Liver (tissue), 3 donors: ENCODE measurements around the gene MAPKBP1.

Experiments used
- ATF3 ChIP-seq: IDR thresholded peaks from 2 replicates; pipeline ENCODE4 v1.6.1; 2016; ENCODE audit warnings: antibody characterized with exemption
- CTCF ChIP-seq: fragments of 150-350 bp; IDR thresholded peaks from 2 replicates; pipeline ENCODE4 v1.5.1; 2017; ENCODE audit warnings: improper control_type of control experiment, low read depth, low read length; ENCODE audit not compliant: missing input control
- EGR1 ChIP-seq, 2 donors: IDR thresholded peaks; 2 replicates each; pipeline ENCODE4 v1.6.1; 2016 to 2018; ENCODE audit warnings: antibody characterized with exemption in 2 of 2, low read depth in 2 of 2
- FOXA1 ChIP-seq: IDR thresholded peaks from 2 replicates; pipeline ENCODE4 v1.6.1; 2016; ENCODE audit warnings: antibody characterized with exemption
- JUND ChIP-seq, 2 donors: IDR thresholded peaks; 2 replicates each; pipeline ENCODE4 v1.6.1; 2016; ENCODE audit warnings: antibody characterized with exemption in 2 of 2
- MAX ChIP-seq: IDR thresholded peaks from 2 replicates; pipeline ENCODE4 v1.6.1; 2016; ENCODE audit warnings: antibody characterized with exemption
- RAD21 ChIP-seq, 2 donors: IDR thresholded peaks; 2 replicates each; pipeline ENCODE4 v1.6.1; 2016; ENCODE audit warnings: antibody characterized with exemption in 2 of 2, mild to moderate bottlenecking in 2 of 2
- REST ChIP-seq: IDR thresholded peaks from 2 replicates; pipeline ENCODE4 v1.6.1; 2016; ENCODE audit warnings: antibody characterized with exemption, mild to moderate bottlenecking
- RXRA ChIP-seq, 2 donors: IDR thresholded peaks; 2 replicates each; pipeline ENCODE4 v1.6.1; 2017 to 2018; ENCODE audit warnings: antibody characterized with exemption in 2 of 2, mild to moderate bottlenecking in 1 of 2
- SP1 ChIP-seq: IDR thresholded peaks from 2 replicates; pipeline ENCODE4 v1.6.1; 2018; ENCODE audit warnings: antibody characterized with exemption, mild to moderate bottlenecking
- TAF1 ChIP-seq: conservative IDR thresholded peaks from 2 replicates; pipeline ENCODE4 v1.6.1; 2016; ENCODE audit warnings: antibody characterized with exemption, mild to moderate bottlenecking
- YY1 ChIP-seq: IDR thresholded peaks from 2 replicates; pipeline ENCODE4 v1.6.1; 2016; ENCODE audit warnings: antibody characterized with exemption, mild to moderate bottlenecking
- TF ChIP-seq, protein P1 (sequence below): IDR thresholded peaks from 2 replicates; pipeline ENCODE4 v1.6.1; 2016; ENCODE audit warnings: antibody characterized with exemption
- donor health status: healthy.
- donor health status: healthy.

- no peak for TF ChIP-seq CTCF
- no peak for TF ChIP-seq RXRA (IDR thresholded peaks at IDR 0.05)
- no peak for TF ChIP-seq JUND (IDR thresholded peaks at IDR 0.05)
- no peak for TF ChIP-seq FOXA1
- TF ChIP-seq EGR1 (IDR thresholded peaks at IDR 0.05; ENCODE audit: low read depth in 2 of 2), result no peak
- TF ChIP-seq SP1, result no peak
- no peak for TF ChIP-seq REST
- no peak for TF ChIP-seq ATF3
- TF ChIP-seq TAF1, result no peak
- no peak for TF ChIP-seq YY1
- no peak for TF ChIP-seq MAX
- TF ChIP-seq, protein P1, sequence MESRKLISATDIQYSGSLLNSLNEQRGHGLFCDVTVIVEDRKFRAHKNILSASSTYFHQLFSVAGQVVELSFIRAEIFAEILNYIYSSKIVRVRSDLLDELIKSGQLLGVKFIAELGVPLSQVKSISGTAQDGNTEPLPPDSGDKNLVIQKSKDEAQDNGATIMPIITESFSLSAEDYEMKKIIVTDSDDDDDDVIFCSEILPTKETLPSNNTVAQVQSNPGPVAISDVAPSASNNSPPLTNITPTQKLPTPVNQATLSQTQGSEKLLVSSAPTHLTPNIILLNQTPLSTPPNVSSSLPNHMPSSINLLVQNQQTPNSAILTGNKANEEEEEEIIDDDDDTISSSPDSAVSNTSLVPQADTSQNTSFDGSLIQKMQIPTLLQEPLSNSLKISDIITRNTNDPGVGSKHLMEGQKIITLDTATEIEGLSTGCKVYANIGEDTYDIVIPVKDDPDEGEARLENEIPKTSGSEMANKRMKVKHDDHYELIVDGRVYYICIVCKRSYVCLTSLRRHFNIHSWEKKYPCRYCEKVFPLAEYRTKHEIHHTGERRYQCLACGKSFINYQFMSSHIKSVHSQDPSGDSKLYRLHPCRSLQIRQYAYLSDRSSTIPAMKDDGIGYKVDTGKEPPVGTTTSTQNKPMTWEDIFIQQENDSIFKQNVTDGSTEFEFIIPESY, result no peak
- no peak for TF ChIP-seq RAD21 (IDR thresholded peaks at IDR 0.05)
Observed at GRCh38 chr15:41814534-41814933, 40.2 kb downstream of the MAPKBP1 start.
